ENCODE results near the gene ZP1.

The ZP1 gene

GRCh38 chr11:60842668-60843600 is 24.4 kb upstream of the ZP1 start:
- DNase-seq (ENCODE audit: extremely low read depth in 1 of 2, low read depth in 1 of 2), result no peak

GRCh38 chr11:60844045-60844869 is 23.1 kb upstream of the ZP1 start:
- no peak for DNase-seq (ENCODE audit: extremely low read depth in 1 of 2, low read depth in 1 of 2)

- DNase-seq (ENCODE audit: extremely low read depth in 1 of 2, low read depth in 1 of 2), result no peak
Observed at GRCh38 chr11:60844870-60845221, 22.5 kb upstream of the ZP1 start.

DNA sequence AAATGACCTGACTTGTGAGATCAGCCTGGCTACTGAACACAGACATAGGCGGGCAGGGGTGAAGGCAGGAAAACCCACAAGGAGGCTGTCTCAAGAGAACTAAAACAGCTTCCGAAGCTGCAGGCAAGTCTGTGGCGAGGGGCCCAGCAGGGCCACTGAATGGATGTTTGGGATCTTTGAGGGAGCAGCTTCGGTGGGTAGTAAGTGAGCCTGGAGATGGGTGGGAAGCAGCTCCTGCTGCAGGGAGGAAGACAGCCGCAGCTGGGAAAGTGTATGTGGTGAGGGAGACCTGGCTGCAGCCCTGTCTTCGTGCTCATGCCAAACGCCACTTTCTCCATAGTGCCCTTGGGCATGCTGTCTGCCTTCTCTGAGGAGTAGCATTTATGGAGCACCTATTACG is 22.0 kb upstream of the ZP1 start:
- no peak for DNase-seq (ENCODE audit: extremely low read depth in 1 of 2, low read depth in 1 of 2)

DNA sequence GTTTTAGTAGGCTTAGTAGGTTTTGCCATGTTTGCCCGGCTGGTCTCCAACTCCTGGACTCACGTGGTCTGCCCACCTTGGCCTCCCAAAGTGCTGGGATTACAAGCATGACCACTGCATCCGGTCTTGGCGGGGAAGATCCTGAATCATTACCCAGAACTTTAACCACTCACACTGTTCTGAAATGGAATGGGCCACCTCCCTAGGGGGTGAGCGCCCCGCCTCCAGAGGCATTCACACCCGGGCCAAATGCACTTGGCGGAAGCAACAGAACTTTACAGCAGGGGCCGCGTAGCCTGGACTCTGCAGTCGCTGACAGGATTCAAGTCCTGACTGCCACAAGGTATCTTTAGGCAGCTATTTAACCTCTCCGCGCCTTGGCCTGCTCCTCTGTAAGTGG is 20.1 kb upstream of the ZP1 start:
- DNase-seq (ENCODE audit: extremely low read depth in 1 of 2, low read depth in 1 of 2), result no peak

- no peak for DNase-seq (ENCODE audit: extremely low read depth in 1 of 2, low read depth in 1 of 2)
Observed at GRCh38 chr11:60847896-60848295, 19.4 kb upstream of the ZP1 start.

DNA sequence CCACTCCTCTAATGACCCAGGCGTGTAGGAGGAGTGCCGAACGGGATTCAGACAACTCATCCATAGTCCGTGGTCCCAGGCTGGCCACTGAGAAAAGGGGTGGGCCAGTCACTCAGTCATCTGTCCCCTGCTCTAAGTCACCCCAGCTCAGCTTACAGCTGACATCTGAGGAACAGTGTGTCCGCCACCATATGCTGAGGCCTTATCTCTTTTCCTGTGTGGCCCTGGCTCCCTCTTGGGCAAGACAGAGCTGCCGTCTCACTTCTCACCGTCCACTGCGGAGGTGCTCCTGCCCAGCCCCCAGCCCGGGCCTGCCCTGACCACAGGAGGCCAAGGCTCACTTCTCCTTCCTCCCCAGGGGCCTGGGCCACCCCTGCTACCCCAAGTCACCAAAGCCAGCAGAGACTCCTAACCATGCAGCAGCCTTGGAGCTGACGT is 18.6 kb upstream of the ZP1 start:
- no peak for DNase-seq (ENCODE audit: extremely low read depth in 1 of 2, low read depth in 1 of 2)

DNA sequence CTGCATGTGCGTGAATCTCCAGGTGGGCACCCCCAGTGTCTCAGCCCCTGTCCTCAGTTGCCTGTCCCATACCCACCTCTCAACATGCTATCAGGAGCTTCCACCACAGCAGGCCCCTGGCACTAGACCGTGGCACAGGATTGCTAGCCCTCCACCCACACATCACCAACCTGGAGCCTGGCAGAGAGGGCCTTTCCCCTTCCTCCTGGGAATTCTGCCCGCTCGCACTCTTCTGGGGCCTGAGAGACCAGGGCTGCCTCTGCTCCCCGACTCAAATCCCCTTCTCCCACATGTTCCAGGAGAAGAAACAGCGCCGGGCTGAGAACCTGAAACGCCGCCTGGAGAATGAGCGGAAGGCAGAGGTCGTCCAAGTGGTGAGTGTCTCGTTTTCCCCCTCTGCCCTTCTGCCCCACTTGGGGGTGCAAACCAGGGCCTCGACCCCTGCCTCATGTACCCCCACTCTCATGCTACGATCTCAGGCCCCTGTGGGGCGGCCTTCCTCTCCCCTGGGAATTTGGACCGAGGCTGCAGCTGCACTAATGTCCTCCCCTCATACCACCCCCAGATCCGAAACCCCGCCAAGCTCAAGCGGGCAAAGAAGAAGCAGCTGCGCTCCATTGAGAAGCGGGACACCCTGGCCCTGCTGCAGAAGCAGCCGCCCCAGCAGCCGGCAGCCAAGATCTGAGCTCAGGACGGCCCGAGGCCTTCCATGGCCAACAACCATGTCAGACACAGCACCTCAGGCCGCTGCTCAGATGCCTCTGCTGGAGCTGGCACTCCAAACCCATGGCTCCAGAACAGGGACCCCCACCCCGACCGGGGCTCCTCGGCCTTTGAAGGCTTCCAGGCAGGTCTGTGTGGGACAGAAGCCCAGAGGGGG is 17.5 kb upstream of the ZP1 start:
- DNase-seq (ENCODE audit: extremely low read depth in 1 of 2, low read depth in 1 of 2), result no peak

DNA sequence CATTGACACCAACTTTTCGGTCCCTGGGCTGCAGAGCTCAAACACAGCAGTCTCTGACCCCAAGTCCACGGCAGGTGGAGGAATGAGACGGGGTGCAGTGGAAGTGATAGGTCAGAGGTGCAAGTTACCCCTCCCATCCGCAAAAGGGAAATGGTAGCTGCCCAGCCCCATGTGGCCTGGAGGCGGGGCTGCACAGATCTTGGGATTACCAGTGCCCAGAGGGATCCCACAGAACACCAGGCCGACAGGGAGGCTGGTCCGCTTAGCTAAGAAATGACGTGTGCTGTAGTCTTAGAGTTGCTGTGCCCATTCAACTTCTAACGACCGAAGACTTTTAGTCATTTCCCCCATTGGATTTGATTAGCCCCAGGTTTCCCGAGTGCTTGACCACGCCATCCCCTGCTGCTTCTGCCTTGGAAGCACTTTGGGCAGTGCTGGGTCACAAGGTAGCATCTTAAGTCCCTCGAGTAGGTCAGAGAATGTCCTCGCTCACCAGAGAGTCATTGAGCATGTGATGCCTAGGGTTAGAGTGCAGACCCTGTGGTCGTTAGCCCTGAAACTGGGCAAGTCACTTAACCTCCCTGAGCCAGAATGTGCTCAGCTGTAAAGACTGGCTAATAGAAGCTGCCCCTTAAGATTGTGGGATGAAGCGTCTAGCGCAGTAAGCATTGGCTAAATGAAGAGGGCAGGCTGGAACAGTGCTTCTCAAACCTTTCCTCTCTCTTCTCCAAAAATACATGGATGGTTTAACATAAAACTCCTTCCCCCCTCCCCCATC is 15.8 kb upstream of the ZP1 start:
- no peak for DNase-seq (ENCODE audit: extremely low read depth in 1 of 2, low read depth in 1 of 2)

GRCh38 chr11:60852117-60852981 is 15.0 kb upstream of the ZP1 start:
- DNase-seq (ENCODE audit: extremely low read depth in 1 of 2, low read depth in 1 of 2), result no peak

- no peak for DNase-seq (ENCODE audit: extremely low read depth in 1 of 2, low read depth in 1 of 2)
Observed at GRCh38 chr11:60852982-60853950, 14.1 kb upstream of the ZP1 start.

DNA sequence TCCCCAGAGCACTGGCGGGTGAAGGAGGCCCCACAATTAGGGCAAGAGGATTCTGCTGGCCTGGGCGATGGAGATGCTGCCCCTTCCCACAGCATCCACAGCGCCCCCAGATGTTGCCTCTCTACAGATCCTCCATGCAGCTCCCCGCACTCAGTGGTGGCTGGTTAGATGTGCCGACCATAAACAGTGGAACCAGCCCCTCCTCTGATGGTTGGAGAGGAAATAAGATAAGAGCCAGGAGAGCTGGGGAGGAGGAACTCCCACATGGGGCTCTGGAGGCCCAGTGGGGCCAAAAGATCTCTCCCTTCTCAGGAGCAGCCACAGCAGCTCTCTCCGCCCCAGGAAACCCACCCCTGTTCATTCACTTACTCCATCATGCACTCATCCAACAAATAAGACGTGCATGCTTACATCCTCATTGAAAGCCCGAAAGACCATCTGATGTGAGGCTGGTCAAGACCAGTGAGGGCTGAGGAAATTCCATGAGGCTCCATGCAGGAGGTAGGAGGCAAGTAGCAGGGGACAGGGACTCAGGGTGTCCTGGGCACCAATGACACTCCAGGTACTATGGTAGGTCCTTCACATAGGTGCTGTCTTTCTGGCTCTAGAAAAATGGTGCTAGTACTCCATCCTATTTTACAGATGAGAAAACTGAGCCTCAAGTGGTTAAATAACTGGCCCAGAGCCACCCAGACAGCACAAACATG is 13.0 kb upstream of the ZP1 start:
- DNase-seq (ENCODE audit: extremely low read depth in 1 of 2, low read depth in 1 of 2), result no peak

DNA sequence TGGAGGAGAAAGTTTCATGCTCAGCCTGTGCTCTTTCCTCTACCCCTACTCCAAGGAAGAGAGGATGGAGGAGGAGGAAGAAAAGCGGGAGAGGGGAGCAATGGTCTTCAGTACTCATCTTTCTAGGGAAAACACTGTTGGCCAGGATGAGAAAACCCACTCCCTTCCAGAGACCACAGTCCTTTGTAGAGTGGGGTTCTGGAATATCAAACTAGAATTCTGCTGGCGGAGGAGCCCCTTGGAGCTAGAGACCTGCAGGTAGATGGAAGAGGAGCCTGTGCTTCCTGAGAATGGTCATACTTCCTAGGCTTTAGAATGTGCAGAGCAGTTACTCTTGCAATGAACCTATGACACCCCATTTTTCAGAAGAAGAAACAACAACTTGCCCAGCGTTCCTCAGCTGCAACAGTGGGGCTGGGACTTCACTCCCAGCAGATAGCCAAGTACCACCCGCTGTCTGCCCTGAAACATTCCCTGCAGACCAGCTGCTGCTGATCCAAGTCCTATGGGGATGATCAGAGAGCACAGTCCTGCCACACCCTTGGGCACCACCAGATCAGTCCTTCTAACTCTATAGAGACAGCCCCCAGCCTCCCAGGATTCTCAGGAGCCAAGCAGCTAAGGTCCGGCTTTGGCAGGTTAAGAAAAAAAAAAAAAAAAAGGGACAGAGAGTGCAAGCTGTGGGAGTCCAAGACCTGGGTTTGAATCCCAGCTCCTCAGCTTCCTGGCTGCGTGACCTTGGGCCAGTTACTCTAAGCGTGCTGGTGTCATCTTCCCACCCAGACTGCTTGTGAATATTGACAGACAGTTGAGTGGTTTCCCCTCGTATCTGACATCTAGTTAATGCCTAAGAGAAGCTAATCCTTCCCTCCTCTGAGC is 12.3 kb upstream of the ZP1 start:
- DNase-seq (ENCODE audit: extremely low read depth in 1 of 2, low read depth in 1 of 2), result no peak

DNA sequence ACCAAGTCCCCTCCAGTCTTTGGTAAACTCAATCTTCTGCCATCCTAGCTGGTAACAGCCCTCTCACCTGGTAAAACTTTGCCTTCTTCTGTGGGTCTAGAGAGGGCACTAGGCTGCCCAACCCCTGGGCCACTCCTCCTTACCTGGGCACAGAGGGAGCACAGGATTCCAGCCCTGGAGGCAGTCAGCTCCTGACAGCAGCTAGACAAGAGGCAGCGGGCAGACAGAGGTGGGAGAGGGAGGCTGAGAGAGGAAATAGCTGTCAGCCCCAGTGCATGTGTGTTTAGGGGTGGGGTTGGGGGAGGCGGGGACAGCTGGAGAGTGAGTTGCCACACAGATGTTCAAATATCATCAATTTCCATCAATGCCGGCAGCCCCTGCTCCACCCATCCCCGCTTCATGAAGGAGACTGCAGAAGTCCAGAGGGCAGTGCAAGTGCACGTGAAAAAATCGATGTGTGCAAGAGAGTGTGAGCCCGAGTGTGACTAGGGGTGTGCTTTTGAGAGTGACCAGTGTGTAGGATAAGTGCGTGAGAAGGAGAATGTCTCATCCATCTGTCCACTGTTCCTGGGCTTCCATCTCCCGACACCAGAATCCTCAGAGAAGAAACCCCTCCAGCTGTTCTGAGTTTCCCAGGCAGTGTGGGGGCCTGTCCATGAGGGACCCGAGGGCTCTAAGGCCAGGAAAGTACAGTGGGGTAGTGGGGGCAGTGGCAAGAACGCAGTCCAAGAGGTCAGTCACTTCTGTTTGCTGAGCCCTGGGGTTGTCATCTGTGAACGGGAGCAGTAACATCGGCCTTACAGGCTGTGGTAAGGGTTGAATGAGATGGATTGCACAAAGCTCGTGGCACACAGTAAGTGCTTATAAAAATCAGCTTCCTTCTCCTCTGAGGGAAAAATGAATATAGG is 11.4 kb upstream of the ZP1 start, which contains the start of gene PTGDR2:
PTGDR2 (minus strand) TSS at position 225 of the 908 bp plus-strand sequence. CDS start 2,228 bp downstream, outside the sequence.
- no peak for DNase-seq (ENCODE audit: extremely low read depth in 1 of 2, low read depth in 1 of 2)
